Melanocyte of skin (primary cell): ENCODE data around the gene PATJ. TPM values are rescaled to one million over a fixed set of nuclear protein-coding genes. Genes with fewer than 3 reads are reported as not detected.

Source experiments
- small RNA-seq, 2 donors: library from RNA; depleted of rRNA; stranded (forward); fragments of <200 nt; gene quantifications; one replicate each; pipeline ENCODE3, GENCODE V24; 2012
- total RNA-seq, 2 donors: library from RNA; depleted of rRNA; stranded (reverse); fragments of >200 nt; gene quantifications; 2 replicates each; pipeline ENCODE4 v1.2.3, GENCODE V29; 2012

PATJ gene, protein sequence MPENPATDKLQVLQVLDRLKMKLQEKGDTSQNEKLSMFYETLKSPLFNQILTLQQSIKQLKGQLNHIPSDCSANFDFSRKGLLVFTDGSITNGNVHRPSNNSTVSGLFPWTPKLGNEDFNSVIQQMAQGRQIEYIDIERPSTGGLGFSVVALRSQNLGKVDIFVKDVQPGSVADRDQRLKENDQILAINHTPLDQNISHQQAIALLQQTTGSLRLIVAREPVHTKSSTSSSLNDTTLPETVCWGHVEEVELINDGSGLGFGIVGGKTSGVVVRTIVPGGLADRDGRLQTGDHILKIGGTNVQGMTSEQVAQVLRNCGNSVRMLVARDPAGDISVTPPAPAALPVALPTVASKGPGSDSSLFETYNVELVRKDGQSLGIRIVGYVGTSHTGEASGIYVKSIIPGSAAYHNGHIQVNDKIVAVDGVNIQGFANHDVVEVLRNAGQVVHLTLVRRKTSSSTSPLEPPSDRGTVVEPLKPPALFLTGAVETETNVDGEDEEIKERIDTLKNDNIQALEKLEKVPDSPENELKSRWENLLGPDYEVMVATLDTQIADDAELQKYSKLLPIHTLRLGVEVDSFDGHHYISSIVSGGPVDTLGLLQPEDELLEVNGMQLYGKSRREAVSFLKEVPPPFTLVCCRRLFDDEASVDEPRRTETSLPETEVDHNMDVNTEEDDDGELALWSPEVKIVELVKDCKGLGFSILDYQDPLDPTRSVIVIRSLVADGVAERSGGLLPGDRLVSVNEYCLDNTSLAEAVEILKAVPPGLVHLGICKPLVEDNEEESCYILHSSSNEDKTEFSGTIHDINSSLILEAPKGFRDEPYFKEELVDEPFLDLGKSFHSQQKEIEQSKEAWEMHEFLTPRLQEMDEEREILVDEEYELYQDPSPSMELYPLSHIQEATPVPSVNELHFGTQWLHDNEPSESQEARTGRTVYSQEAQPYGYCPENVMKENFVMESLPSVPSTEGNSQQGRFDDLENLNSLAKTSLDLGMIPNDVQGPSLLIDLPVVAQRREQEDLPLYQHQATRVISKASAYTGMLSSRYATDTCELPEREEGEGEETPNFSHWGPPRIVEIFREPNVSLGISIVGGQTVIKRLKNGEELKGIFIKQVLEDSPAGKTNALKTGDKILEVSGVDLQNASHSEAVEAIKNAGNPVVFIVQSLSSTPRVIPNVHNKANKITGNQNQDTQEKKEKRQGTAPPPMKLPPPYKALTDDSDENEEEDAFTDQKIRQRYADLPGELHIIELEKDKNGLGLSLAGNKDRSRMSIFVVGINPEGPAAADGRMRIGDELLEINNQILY (N-terminal part only)
- 1 to 10 TPM; 3.3 to 5.2 TPM for total RNA-seq

GRCh38 chr1:61741711-61742619 lies at the start of gene PATJ:
PATJ (plus strand) TSS chr1:61742480; CDS start chr1:61762893, 20,413 bp downstream.

DNA sequence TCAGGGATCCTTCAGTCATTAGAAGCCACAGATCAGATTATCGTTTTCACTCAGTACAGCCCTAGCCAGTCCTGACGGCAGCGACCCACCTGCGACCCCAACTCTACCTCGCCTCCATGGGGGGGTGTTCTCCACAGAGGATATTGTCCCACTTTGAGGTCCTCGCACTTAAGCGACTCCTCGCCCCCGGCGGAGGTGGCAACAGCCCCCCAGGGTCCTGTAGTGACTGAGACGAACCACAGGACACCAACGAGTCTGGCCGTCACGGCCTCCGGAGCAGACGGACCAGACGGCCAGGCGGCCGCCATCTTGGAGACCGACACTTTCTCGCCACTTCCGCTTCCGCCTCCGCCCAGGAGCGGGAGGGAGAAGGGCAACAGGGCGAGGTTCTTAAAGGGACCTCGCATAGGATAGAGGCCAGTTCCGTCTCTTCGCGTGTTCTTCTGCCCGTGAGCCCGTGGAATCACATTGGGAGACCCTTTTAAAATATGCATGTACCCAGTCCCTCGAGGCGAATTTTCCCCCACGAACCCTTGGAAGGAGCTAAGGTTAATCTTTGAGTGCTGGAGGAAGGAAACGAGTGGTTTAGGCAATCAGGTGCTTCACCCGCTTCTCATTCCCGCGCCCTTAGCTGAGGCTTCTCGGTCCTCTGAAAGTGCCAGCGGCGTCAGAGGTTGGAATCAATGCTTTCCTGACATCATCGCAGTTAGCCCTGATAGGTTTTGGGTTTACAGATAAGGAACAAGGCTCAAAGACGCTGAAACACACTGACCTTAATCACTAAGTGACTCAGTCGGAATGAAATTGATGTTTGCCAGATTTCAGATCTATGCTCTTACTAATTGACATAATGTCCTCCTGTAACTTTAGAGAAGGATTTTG lies 17.2 kb upstream of the PATJ start, which contains the start of gene TM2D1:
Gene TM2D1, minus strand, starts transcription at position 329 of the 882 bp plus-strand sequence. Its CDS starts 21 bp downstream, at position 308.

GRCh38 chr1:62194651-62195544 lies 452.6 kb downstream of the PATJ start, which contains the start of gene L1TD1:
L1TD1 (plus strand) TSS chr1:62194849; CDS start chr1:62206629, 11,780 bp downstream.

Small RNA genes within 50 kb of the gene (small RNA-seq; reads per million reads assigned to genes)
- gene LAMTOR5P1 (0 reads per million in 2 donors), gene MIR3116-1 (0 reads per million in 2 donors), gene RN7SL180P (0 reads per million in 2 donors), gene RNU6-1177P (0 reads per million in 2 donors), gene RNU6-414P (0 reads per million in 2 donors)

Other genes starting within 250 kb of the PATJ start
- 10 to 100 TPM; 44.4 to 52.0 TPM for gene TM2D1, start 17.3 kb upstream of the PATJ start, total RNA-seq